DND-41 (cell line): ENCODE measurements around the gene ZFHX3.

Experiments used
- CTCF ChIP-seq: IDR thresholded peaks from 2 replicates; pipeline ENCODE4 v1.5.1; 2012; ENCODE audit warnings: borderline replicate concordance, low read length, moderate library complexity, mild to moderate bottlenecking; ENCODE audit not compliant: poor library complexity, severe bottlenecking; ENCODE audit errors: extremely low read depth
- EZH2 ChIP-seq: IDR thresholded peaks from 3 replicates; pipeline ENCODE4 v1.6.1; 2012; ENCODE audit warnings: borderline replicate concordance, low read depth, mild to moderate bottlenecking, moderate library complexity, low read length, inconsistent platforms; ENCODE audit not compliant: severe bottlenecking

DNA sequence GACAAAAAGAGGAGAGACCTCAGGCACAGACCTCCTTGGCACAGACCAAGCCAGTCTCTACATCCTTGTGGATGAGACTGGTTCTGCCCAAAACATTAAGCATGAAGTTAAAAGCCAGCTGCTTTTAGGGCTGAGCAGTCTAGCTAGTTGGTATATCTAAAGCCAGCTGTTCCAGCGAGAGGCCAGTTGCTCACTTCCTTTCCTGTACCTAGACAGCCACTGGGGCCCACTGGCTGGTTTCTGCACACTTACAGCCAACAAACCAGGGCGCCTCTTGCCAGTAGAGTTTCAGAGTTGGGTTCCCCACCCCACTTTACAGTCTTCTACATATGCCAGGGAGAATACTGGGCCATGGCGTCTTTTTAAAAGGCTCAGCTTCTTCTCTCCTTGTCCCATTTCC lies 242.4 kb downstream of the ZFHX3 start:
- TF ChIP-seq CTCF = no peak
- TF ChIP-seq EZH2 = no peak
